GM12878 (cell line): ENCODE results near the gene MEIOC. TPM values are rescaled to one million over a fixed set of nuclear protein-coding genes. Genes with fewer than 3 reads are reported as not detected.

Experiments
- ASH2L ChIP-seq: fragments of 300-600, 200-600 bp; sonication (generic); IDR thresholded peaks from 2 replicates; pipeline ENCODE4 v1.6.1; 2017; ENCODE audit warnings: low read depth, mild to moderate bottlenecking, borderline replicate concordance
- BMI1 ChIP-seq: fragments of 450-650 bp; IDR thresholded peaks from 2 replicates; pipeline ENCODE4 v1.6.1; 2016; ENCODE audit warnings: mild to moderate bottlenecking, moderate library complexity, borderline replicate concordance
- CBX5 ChIP-seq: sonication (generic); IDR thresholded peaks from 2 replicates; pipeline ENCODE4 v1.6.1; 2016; ENCODE audit warnings: low read depth, moderate library complexity, mild to moderate bottlenecking, inconsistent platforms
- CREM ChIP-seq: IDR thresholded peaks from 2 replicates; pipeline ENCODE4 v1.6.1; 2014; ENCODE audit warnings: antibody characterized with exemption, low read depth
- ESRRA ChIP-seq: IDR thresholded peaks from 2 replicates; pipeline ENCODE4 v1.6.1; 2012; ENCODE audit warnings: mild to moderate bottlenecking, low read length, improper control_type of control experiment
- FOXK2 ChIP-seq: fragments of 450-650 bp; IDR thresholded peaks from 2 replicates; pipeline ENCODE4 v1.6.1; 2017; ENCODE audit warnings: mild to moderate bottlenecking, moderate library complexity
- MXI1 ChIP-seq: fragments of 150-350 bp; IDR thresholded peaks from 2 replicates; pipeline ENCODE4 v1.6.1; 2011; ENCODE audit warnings: low read depth, mild to moderate bottlenecking, inconsistent platforms, low read length, improper control_type of control experiment
- NBN ChIP-seq: fragments of 450-650 bp; IDR thresholded peaks from 2 replicates; pipeline ENCODE4 v1.6.1; 2016
- PAX5 ChIP-seq: IDR thresholded peaks from 2 replicates; pipeline ENCODE4 v1.6.1; 2011; ENCODE audit warnings: low read depth, low read length, borderline replicate concordance
- RB1 ChIP-seq: fragments of 450-650 bp; formaldehyde crosslinking; IDR thresholded peaks from 2 replicates; pipeline ENCODE4 v1.6.1; 2017; ENCODE audit warnings: mild to moderate bottlenecking, borderline replicate concordance
- RCOR1 ChIP-seq: conservative IDR thresholded peaks from 2 replicates; pipeline ENCODE4 v1.6.1; 2012; ENCODE audit warnings: low read depth, low read length, improper control_type of control experiment
- RFX5 ChIP-seq: IDR thresholded peaks from 2 replicates; pipeline ENCODE4 v1.6.1; 2011; ENCODE audit warnings: low read depth, low read length, improper control_type of control experiment
- SIN3A ChIP-seq: IDR thresholded peaks from 2 replicates; pipeline ENCODE4 v1.6.1; 2012; ENCODE audit warnings: low read depth, low read length, improper control_type of control experiment
- SMARCA5 ChIP-seq: fragments of 450-650 bp; IDR thresholded peaks from 2 replicates; pipeline ENCODE4 v1.6.1; 2017; ENCODE audit warnings: mild to moderate bottlenecking
- STAT3 ChIP-seq: IDR thresholded peaks from 2 replicates; pipeline ENCODE4 v1.6.1; 2011; ENCODE audit warnings: low read depth, low read length, improper control_type of control experiment
- TBL1XR1 ChIP-seq: IDR thresholded peaks from 2 replicates; pipeline ENCODE4 v1.6.1; 2012; ENCODE audit warnings: low read depth, low read length, improper control_type of control experiment
- TCF12 ChIP-seq: IDR thresholded peaks from 2 replicates; pipeline ENCODE4 v1.6.1; 2011; ENCODE audit warnings: low read depth, mild to moderate bottlenecking, low read length
- YBX1 ChIP-seq: fragments of 450-650 bp; IDR thresholded peaks from 2 replicates; pipeline ENCODE4 v1.6.1; 2016; ENCODE audit warnings: antibody characterized with exemption
- ZSCAN29 ChIP-seq: fragments of 450-650 bp; IDR thresholded peaks from 2 replicates; pipeline ENCODE4 v1.6.1; 2017; ENCODE audit warnings: mild to moderate bottlenecking, moderate library complexity
- polyA plus RNA-seq, 11 experiments: library from polyadenylated mRNA; depleted of rRNA in 4 of 11; unstranded in 6 of 11; stranded (reverse) in 5 of 11; fragments of >200 nt; fragmentation: Nextera tagmentation in 4 of 11; fragmentation: Illumina TruSeq in 1 of 11; extraction: Ambion mirVana in 4 of 11; extraction: Trizol in 1 of 11; gene quantifications; 1 replicate in 1 of 11; 2 replicates in 10 of 11; pipeline versions ENCODE4 v1.2.1 to v1.2.3, GENCODE V29; 2011 to 2016; ENCODE audit warnings: inconsistent platforms in 2 of 11, missing spikeins in 2 of 11, low read depth in 1 of 11
- total RNA-seq, 4 experiments: library from RNA; depleted of rRNA in 3 of 4; stranded (reverse); fragments of >200 nt in 3 of 4; fragmentation: Illumina TruSeq in 1 of 4; extraction: Trizol in 1 of 4; gene quantifications; 2 replicates each; pipeline versions ENCODE4 v1.2.1 to v1.2.3, GENCODE V29; 2013 to 2021
- TF ChIP-seq, protein P1 (sequence below): fragments of 450-650 bp; IDR thresholded peaks from 2 replicates; pipeline ENCODE4 v1.6.1; 2018; ENCODE audit warnings: borderline replicate concordance, mild to moderate bottlenecking; ENCODE audit not compliant: partially characterized antibody
- TF ChIP-seq, protein P2 (sequence below): fragments of 450-650 bp; IDR thresholded peaks from 2 replicates; pipeline ENCODE4 v1.6.1; 2018; ENCODE audit warnings: mild to moderate bottlenecking, low read depth, moderate library complexity; ENCODE audit not compliant: partially characterized antibody
- TF ChIP-seq, protein P3 (sequence below): IDR thresholded peaks from 2 replicates; pipeline ENCODE4 v1.6.1; 2011; ENCODE audit warnings: low read depth, mild to moderate bottlenecking, low read length, moderate library complexity, borderline replicate concordance; ENCODE audit errors: extremely low read depth
- TF ChIP-seq, protein P4 (sequence below): IDR thresholded peaks from 2 replicates; pipeline ENCODE4 v1.6.1; 2012; ENCODE audit warnings: low read length, inconsistent platforms

The MEIOC gene
- total and polyA plus RNA-seq, 10 of the 15 experiments (the other 5 are each of a cell fraction or from before 2014, with no cell fraction given): 0.01 to 0.48 (median 0.12) TPM; not detected in 4

DNA sequence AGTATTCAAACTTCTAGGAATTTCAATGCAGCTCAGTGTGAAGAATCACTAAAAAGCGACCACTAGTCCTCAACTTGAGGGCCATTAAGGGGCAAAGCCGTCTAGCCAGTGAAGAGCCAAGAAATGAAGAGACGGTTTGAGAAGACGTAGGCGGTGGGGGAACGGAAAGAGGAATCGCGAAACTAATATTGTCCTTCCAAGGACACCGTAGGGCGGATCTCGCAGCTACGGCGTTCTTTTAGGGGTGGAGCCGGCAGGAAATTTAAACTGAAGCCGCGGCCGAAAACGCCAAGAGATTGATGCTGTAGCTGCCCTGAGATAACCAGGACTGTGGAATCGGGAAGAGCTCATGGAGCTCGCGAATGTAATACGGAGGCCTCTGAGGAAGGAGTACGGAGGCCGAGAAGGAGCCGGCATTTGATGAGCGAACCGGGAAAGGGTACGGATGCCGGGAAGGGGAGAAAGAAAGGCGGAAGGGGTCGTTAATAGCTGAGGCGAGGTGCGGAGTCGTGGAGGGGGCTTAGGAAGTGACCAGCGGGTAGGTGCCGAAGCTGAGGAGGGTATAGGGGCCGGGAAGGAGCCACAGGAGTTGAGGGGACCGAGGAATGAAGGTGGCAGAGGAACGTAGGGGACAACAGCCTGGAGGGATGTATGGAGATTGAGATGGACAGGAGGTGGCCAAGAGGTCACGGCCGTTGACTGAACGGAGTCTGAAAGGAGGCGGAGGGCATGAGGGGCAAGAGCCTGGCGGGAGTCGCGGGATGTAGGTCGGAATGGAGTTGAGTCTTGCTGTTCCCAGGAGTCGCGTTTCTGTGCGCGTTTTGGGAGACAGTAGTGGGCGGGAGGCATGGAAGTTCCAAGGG lies 52.4 kb downstream of the MEIOC start, which contains the start of gene DBF4B (continued):
- no peak for TF ChIP-seq RCOR1
- TF ChIP-seq PAX5: no peak
- no peak for TF ChIP-seq RFX5
- TF ChIP-seq SMARCA5: no peak
- TF ChIP-seq, protein P1, sequence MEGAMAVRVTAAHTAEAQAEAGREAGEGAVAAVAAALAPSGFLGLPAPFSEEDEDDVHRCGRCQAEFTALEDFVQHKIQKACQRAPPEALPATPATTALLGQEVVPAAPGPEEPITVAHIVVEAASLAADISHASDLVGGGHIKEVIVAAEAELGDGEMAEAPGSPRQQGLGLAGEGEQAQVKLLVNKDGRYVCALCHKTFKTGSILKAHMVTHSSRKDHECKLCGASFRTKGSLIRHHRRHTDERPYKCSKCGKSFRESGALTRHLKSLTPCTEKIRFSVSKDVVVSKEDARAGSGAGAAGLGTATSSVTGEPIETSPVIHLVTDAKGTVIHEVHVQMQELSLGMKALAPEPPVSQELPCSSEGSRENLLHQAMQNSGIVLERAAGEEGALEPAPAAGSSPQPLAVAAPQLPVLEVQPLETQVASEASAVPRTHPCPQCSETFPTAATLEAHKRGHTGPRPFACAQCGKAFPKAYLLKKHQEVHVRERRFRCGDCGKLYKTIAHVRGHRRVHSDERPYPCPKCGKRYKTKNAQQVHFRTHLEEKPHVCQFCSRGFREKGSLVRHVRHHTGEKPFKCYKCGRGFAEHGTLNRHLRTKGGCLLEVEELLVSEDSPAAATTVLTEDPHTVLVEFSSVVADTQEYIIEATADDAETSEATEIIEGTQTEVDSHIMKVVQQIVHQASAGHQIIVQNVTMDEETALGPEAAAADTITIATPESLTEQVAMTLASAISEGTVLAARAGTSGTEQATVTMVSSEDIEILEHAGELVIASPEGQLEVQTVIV: peak; percentile 37
- TF ChIP-seq FOXK2: peak; percentile 23; the same call in 1 of the 2 replicates
- TF ChIP-seq ESRRA: 0 out of 2 replicates have a peak, but pooled peaks have one; percentile 51
- no peak for TF ChIP-seq ZSCAN29
- TF ChIP-seq ASH2L: no peak
- TF ChIP-seq, protein P2, sequence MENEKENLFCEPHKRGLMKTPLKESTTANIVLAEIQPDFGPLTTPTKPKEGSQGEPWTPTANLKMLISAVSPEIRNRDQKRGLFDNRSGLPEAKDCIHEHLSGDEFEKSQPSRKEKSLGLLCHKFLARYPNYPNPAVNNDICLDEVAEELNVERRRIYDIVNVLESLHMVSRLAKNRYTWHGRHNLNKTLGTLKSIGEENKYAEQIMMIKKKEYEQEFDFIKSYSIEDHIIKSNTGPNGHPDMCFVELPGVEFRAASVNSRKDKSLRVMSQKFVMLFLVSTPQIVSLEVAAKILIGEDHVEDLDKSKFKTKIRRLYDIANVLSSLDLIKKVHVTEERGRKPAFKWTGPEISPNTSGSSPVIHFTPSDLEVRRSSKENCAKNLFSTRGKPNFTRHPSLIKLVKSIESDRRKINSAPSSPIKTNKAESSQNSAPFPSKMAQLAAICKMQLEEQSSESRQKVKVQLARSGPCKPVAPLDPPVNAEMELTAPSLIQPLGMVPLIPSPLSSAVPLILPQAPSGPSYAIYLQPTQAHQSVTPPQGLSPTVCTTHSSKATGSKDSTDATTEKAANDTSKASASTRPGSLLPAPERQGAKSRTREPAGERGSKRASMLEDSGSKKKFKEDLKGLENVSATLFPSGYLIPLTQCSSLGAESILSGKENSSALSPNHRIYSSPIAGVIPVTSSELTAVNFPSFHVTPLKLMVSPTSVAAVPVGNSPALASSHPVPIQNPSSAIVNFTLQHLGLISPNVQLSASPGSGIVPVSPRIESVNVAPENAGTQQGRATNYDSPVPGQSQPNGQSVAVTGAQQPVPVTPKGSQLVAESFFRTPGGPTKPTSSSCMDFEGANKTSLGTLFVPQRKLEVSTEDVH: peak; percentile 63
- TF ChIP-seq CREM: peak; percentile 51; the same call in 1 of the 2 replicates
- TF ChIP-seq TBL1XR1: no peak
- no peak for TF ChIP-seq BMI1
- TF ChIP-seq STAT3: 0 out of 2 replicates have a peak, but pooled peaks have one; percentile 72
- TF ChIP-seq RB1: peak; percentile 65; the same call in 1 of the 2 replicates
- TF ChIP-seq, protein P3, sequence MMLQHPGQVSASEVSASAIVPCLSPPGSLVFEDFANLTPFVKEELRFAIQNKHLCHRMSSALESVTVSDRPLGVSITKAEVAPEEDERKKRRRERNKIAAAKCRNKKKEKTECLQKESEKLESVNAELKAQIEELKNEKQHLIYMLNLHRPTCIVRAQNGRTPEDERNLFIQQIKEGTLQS: no peak
- TF ChIP-seq TCF12: no peak
- TF ChIP-seq, protein P4, sequence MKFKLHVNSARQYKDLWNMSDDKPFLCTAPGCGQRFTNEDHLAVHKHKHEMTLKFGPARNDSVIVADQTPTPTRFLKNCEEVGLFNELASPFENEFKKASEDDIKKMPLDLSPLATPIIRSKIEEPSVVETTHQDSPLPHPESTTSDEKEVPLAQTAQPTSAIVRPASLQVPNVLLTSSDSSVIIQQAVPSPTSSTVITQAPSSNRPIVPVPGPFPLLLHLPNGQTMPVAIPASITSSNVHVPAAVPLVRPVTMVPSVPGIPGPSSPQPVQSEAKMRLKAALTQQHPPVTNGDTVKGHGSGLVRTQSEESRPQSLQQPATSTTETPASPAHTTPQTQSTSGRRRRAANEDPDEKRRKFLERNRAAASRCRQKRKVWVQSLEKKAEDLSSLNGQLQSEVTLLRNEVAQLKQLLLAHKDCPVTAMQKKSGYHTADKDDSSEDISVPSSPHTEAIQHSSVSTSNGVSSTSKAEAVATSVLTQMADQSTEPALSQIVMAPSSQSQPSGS: no peak
- TF ChIP-seq CBX5: 0 out of 2 replicates have a peak, but pooled peaks have one; percentile 58
- TF ChIP-seq NBN: peak; percentile 92
- no peak for TF ChIP-seq YBX1
- peak; percentile 99 for TF ChIP-seq SIN3A
- TF ChIP-seq MXI1: no peak; the same call in 1 of the 2 replicates
